Measurements from ENCODE around the gene F10.

- TF ChIP-seq CTCF (conservative IDR thresholded peaks at IDR 0.05; ENCODE audit: low read length) = no peak
- TF ChIP-seq EZH2phosphoT487 (IDR thresholded peaks at IDR 0.05; ENCODE audit: borderline replicate concordance) = no peak
Measured at GRCh38 chr13:113172419-113172926, 49.9 kb downstream of the F10 start.
